ENCODE measurements around the gene KCNJ4.

Gene KCNJ4

GRCh38 chr22:38437416-38437815 is 17.6 kb downstream of the KCNJ4 start:
- TF ChIP-seq EZH2phosphoT487 (IDR thresholded peaks at IDR 0.05; ENCODE audit: low read length) (no peak), EZH2 (optimal IDR thresholded peaks at IDR 0.05; ENCODE audit: low read depth, low read length) (no peak), CTCF (IDR thresholded peaks at IDR 0.05; ENCODE audit: low read length) (no peak)
- no peak for DNase-seq
- no peaks in the 10 kb centered on the region for H3K9me2 ChIP-seq (replicated peaks; ENCODE audit: insufficient read depth, low read length)
- H2AFZ ChIP-seq (ENCODE audit: low read length): no peak overlapping the region
- H3K9me3 ChIP-seq (replicated peaks; ENCODE audit: insufficient read depth, low read length): no peaks in the 10 kb centered on the region
- H4K20me1 ChIP-seq (ENCODE audit: insufficient read depth, low read length): no peaks in the 10 kb centered on the region
- no peaks in the 10 kb centered on the region for H3K79me2 ChIP-seq (ENCODE audit: low read length)
- no peak overlapping the region for H3K4me3 ChIP-seq (ENCODE audit: low read length)
- H3K27me3 ChIP-seq (replicated peaks; ENCODE audit: insufficient read depth, low read length): peaks cover 9% of the 10 kb centered on the region; the same call in 1 of the 2 replicates
- H3K27ac ChIP-seq (ENCODE audit: low read length): no peak overlapping the region
- no peak overlapping the region for H3K9ac ChIP-seq (ENCODE audit: low read length)
- H3K4me1 ChIP-seq (ENCODE audit: low read length): no peaks in the 10 kb centered on the region
- H3K4me2 ChIP-seq (ENCODE audit: low read depth, low read length): no peak overlapping the region
- H3F3A ChIP-seq (ENCODE audit: insufficient read depth, low read length): no peaks in the 10 kb centered on the region
- no peaks in the 10 kb centered on the region for H3K36me3 ChIP-seq (replicated peaks; ENCODE audit: insufficient read depth, low read length)

GRCh38 chr22:38436629-38437395 is 18.2 kb downstream of the KCNJ4 start:
- H2AFZ ChIP-seq (ENCODE audit: low read length): no peak overlapping the region
- peaks cover 6% of the 10 kb centered on the region; the same call in 1 of the 2 replicates for H3K27me3 ChIP-seq (replicated peaks; ENCODE audit: insufficient read depth, low read length)
- no peaks in the 10 kb centered on the region for H3F3A ChIP-seq (ENCODE audit: insufficient read depth, low read length)
- no peak overlapping the region for H3K4me3 ChIP-seq (ENCODE audit: low read length)
- no peaks in the 10 kb centered on the region for H3K79me2 ChIP-seq (ENCODE audit: low read length)
- H3K4me1 ChIP-seq (ENCODE audit: low read length): no peaks in the 10 kb centered on the region
- H3K4me2 ChIP-seq (ENCODE audit: low read depth, low read length): no peak overlapping the region
- no peaks in the 10 kb centered on the region for H3K9me3 ChIP-seq (replicated peaks; ENCODE audit: insufficient read depth, low read length)
- no peaks in the 10 kb centered on the region for H3K36me3 ChIP-seq (replicated peaks; ENCODE audit: insufficient read depth, low read length)
- TF ChIP-seq CTCF (IDR thresholded peaks at IDR 0.05; ENCODE audit: low read length) (no peak), EZH2 (optimal IDR thresholded peaks at IDR 0.05; ENCODE audit: low read depth, low read length) (no peak), EZH2phosphoT487 (IDR thresholded peaks at IDR 0.05; ENCODE audit: low read length) (no peak)
- H3K9ac ChIP-seq (ENCODE audit: low read length): no peak overlapping the region
- DNase-seq: no peak
- no peaks in the 10 kb centered on the region for H4K20me1 ChIP-seq (ENCODE audit: insufficient read depth, low read length)
- H3K9me2 ChIP-seq (replicated peaks; ENCODE audit: insufficient read depth, low read length): no peaks in the 10 kb centered on the region
- no peak overlapping the region for H3K27ac ChIP-seq (ENCODE audit: low read length)

- H3K9me3 ChIP-seq (replicated peaks; ENCODE audit: insufficient read depth, low read length): no peaks in the 10 kb centered on the region
- no peak overlapping the region for H3K9ac ChIP-seq (ENCODE audit: low read length)
- H3K27me3 ChIP-seq (replicated peaks; ENCODE audit: insufficient read depth, low read length): no peaks in the 10 kb centered on the region; the same call in 1 of the 2 replicates
- H3K4me3 ChIP-seq (ENCODE audit: low read length): no peak overlapping the region
- no peak for DNase-seq
- no peaks in the 10 kb centered on the region for H4K20me1 ChIP-seq (ENCODE audit: insufficient read depth, low read length)
- no peaks in the 10 kb centered on the region for H3K36me3 ChIP-seq (replicated peaks; ENCODE audit: insufficient read depth, low read length)
- no peaks in the 10 kb centered on the region for H3K79me2 ChIP-seq (ENCODE audit: low read length)
- no peak for TF ChIP-seq EZH2phosphoT487 (IDR thresholded peaks at IDR 0.05; ENCODE audit: low read length)
- no peak for TF ChIP-seq EZH2 (optimal IDR thresholded peaks at IDR 0.05; ENCODE audit: low read depth, low read length)
- TF ChIP-seq CTCF (IDR thresholded peaks at IDR 0.05; ENCODE audit: low read length): no peak
- no peak overlapping the region for H3K27ac ChIP-seq (ENCODE audit: low read length)
- no peaks in the 10 kb centered on the region for H3K4me1 ChIP-seq (ENCODE audit: low read length)
- H2AFZ ChIP-seq (ENCODE audit: low read length): no peak overlapping the region
- H3F3A ChIP-seq (ENCODE audit: insufficient read depth, low read length): no peaks in the 10 kb centered on the region
- no peaks in the 10 kb centered on the region for H3K9me2 ChIP-seq (replicated peaks; ENCODE audit: insufficient read depth, low read length)
- H3K4me2 ChIP-seq (ENCODE audit: low read depth, low read length): no peak overlapping the region
These were observed 19.0 kb downstream of the KCNJ4 start for GRCh38 chr22:38435965-38436364.

All from MM.1S (cell line).